Measurements from ENCODE around the gene GRB10.

GRCh38 chr7:50665403-50666123, 117.1 kb downstream of the GRB10 start:
- TF ChIP-seq POLR2AphosphoS5 (IDR thresholded peaks at IDR 0.05; ENCODE audit: low read depth, low read length): no peak
- TF ChIP-seq TAF1 (IDR thresholded peaks at IDR 0.05; ENCODE audit: borderline replicate concordance, low read depth, low read length): no peak

All from GM12892 (cell line).